Panc1 (cell line): Measurements from ENCODE around the gene CACNA1D. TPM values are rescaled to one million over a fixed set of nuclear protein-coding genes. Genes with fewer than 3 reads are reported as not detected.

Experiments
- ATAC-seq: fragments of 200-7000 bp; cut with Tn5 transposase; 2 replicates; pipeline ENCODE4 v1.9.1; 2020; ENCODE audit warnings: mild to moderate bottlenecking, moderate library complexity
- BruUV-seq: library from RNA; stranded (reverse); fragments of 400-500 nt; replicated peaks from 2 replicates; lab custom pipeline; 2021; lab: Mats Ljungman, UMichigan
- CTCF ChIA-PET: fragments of 300-600 bp; sonication (Branson Sonifier 250); formaldehyde crosslinking; loops from one replicate; lab custom pipeline; 2022; ENCODE audit warnings: antibody characterized with exemption; lab: Charles Lee
- POLR2A ChIA-PET: fragments of 300-600 bp; sonication (Branson Sonifier 250); formaldehyde crosslinking; loops from one replicate; lab custom pipeline; 2022; ENCODE audit warnings: antibody characterized with exemption; lab: Charles Lee
- DNase-seq: peaks from one replicate; pipeline ENCODE4 v3.0.0-alpha.2; 2010; ENCODE audit warnings: low read depth, low spot score
- H3K27ac ChIP-seq: 2 replicates; pipeline ENCODE4 v1.5.1; 2011; ENCODE audit warnings: mild to moderate bottlenecking, low read length, inconsistent platforms
- H3K27me3 ChIP-seq: fragments of 200-500 bp; sonication (Bioruptor generic); 2 replicates; pipeline ENCODE4 v1.6.0; 2014; ENCODE audit warnings: low read length, inconsistent platforms; ENCODE audit not compliant: control insufficient read depth, insufficient read depth
- H3K36me3 ChIP-seq: fragments of 200-500 bp; sonication (Bioruptor generic); 2 replicates; pipeline ENCODE4 v1.5.1; 2014; ENCODE audit warnings: inconsistent platforms, mild to moderate bottlenecking, low read length, moderate library complexity; ENCODE audit not compliant: control insufficient read depth, insufficient read depth
- H3K4me1 ChIP-seq: 2 replicates; pipeline ENCODE4 v1.5.1; 2011; ENCODE audit warnings: inconsistent platforms, mild to moderate bottlenecking, low read length, moderate library complexity; ENCODE audit not compliant: control insufficient read depth, insufficient read depth
- H3K4me3 ChIP-seq, 2 experiments: 2 replicates each; pipeline ENCODE4 v1.5.1; 2011 to 2012; ENCODE audit warnings: low read depth in 2 of 2, low read length in 2 of 2, mild to moderate bottlenecking in 2 of 2, inconsistent platforms in 1 of 2, moderate library complexity in 1 of 2
- H3K9me3 ChIP-seq: fragments of 200-500 bp; sonication (Bioruptor generic); 2 replicates; pipeline ENCODE4 v1.5.1; 2014; ENCODE audit warnings: low read depth, mild to moderate bottlenecking, inconsistent platforms, low read length, moderate library complexity; ENCODE audit not compliant: control insufficient read depth, insufficient read depth
- POLR2AphosphoS5 ChIP-seq: IDR thresholded peaks from 2 replicates; pipeline ENCODE4 v1.6.1; 2012; ENCODE audit warnings: mild to moderate bottlenecking, low read depth, low read length, moderate library complexity
- SIN3A ChIP-seq: IDR thresholded peaks from 2 replicates; pipeline ENCODE4 v1.6.1; 2012; ENCODE audit warnings: low read depth, mild to moderate bottlenecking, low read length, moderate library complexity, borderline replicate concordance; ENCODE audit not compliant: insufficient read depth
- TCF7L2 ChIP-seq: IDR thresholded peaks from 2 replicates; pipeline ENCODE4 v1.6.1; 2011; ENCODE audit warnings: mild to moderate bottlenecking, low read depth, low read length, inconsistent platforms
- in situ Hi-C: cut with HindIII; loops from 2 replicates; pipeline ENCODE4 v1.10.0; 2016; ENCODE audit warnings: low sequenced_read_pairs, low pct_unique_long_range_greater_than_20kb
- intact Hi-C: fragments of 100-400 bp; cut with micrococcal nuclease; formaldehyde crosslinking; loops from one replicate; pipeline ENCODE4 v1.10.0; 2022; ENCODE audit not compliant: unreplicated experiment
- total RNA-seq: library from RNA; stranded (reverse); gene quantifications from one replicate; pipeline ENCODE4 v1.2.1, GENCODE V29; 2021; ENCODE audit not compliant: unreplicated experiment
- TF ChIP-seq, protein P1 (sequence below), 2 experiments: IDR thresholded peaks; 2 replicates each; pipeline ENCODE4 v1.6.1; 2011 to 2012; ENCODE audit warnings: low read depth in 2 of 2, control low read depth in 1 of 2, low read length in 1 of 2, mild to moderate bottlenecking in 1 of 2, moderate library complexity in 1 of 2; ENCODE audit not compliant: insufficient read depth in 1 of 2
- TF ChIP-seq, protein P2 (sequence below): fragments of 450-650 bp; IDR thresholded peaks from 2 replicates; pipeline ENCODE4 v1.5.1; 2017; ENCODE audit warnings: mild to moderate bottlenecking

Gene CACNA1D
- total RNA-seq, 1 experiment from 2014 or later, result 23.0 TPM

DNA sequence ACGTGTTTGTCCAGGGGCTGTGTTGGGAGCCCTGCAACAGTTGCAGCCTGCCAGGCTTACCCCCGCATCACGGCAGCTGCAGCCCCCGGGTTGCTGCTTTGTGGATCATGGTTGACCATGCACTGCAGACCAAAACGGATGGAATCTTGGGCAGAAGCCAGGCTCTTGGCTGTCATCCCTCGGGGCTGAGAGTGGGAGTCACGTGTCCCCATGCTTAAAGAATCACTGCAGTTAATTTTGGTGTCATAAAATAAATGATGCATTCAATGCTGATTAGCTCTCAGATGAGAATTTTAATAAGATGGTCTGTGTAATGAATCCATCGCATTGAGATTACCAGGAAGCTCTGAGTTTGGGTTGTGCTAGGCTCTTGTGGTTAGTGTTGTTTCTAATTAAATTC, 236.2 kb downstream of the CACNA1D start:
- no peak for ATAC-seq
- Histone ChIP-seq H3K9me3 (no peaks in the 10 kb centered on the region), H3K27me3 (no peaks in the 10 kb centered on the region), H3K4me1 (no peaks in the 10 kb centered on the region), H3K27ac (no peak overlapping the region), H3K36me3 (no peaks in the 10 kb centered on the region), H3K4me3 (no peak overlapping the region)
- DNase-seq, result no peak
- POLR2A ChIA-PET, result no interaction called here
- TF ChIP-seq TCF7L2 (no peak), SIN3A (no peak), POLR2AphosphoS5 (no peak)
- TF ChIP-seq, protein P1, sequence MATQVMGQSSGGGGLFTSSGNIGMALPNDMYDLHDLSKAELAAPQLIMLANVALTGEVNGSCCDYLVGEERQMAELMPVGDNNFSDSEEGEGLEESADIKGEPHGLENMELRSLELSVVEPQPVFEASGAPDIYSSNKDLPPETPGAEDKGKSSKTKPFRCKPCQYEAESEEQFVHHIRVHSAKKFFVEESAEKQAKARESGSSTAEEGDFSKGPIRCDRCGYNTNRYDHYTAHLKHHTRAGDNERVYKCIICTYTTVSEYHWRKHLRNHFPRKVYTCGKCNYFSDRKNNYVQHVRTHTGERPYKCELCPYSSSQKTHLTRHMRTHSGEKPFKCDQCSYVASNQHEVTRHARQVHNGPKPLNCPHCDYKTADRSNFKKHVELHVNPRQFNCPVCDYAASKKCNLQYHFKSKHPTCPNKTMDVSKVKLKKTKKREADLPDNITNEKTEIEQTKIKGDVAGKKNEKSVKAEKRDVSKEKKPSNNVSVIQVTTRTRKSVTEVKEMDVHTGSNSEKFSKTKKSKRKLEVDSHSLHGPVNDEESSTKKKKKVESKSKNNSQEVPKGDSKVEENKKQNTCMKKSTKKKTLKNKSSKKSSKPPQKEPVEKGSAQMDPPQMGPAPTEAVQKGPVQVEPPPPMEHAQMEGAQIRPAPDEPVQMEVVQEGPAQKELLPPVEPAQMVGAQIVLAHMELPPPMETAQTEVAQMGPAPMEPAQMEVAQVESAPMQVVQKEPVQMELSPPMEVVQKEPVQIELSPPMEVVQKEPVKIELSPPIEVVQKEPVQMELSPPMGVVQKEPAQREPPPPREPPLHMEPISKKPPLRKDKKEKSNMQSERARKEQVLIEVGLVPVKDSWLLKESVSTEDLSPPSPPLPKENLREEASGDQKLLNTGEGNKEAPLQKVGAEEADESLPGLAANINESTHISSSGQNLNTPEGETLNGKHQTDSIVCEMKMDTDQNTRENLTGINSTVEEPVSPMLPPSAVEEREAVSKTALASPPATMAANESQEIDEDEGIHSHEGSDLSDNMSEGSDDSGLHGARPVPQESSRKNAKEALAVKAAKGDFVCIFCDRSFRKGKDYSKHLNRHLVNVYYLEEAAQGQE (IDR thresholded peaks at IDR 0.05; ENCODE audit: insufficient read depth in 1 of 2, low read depth in 2 of 2, low read length in 1 of 2), result no peak
- TF ChIP-seq, protein P2, sequence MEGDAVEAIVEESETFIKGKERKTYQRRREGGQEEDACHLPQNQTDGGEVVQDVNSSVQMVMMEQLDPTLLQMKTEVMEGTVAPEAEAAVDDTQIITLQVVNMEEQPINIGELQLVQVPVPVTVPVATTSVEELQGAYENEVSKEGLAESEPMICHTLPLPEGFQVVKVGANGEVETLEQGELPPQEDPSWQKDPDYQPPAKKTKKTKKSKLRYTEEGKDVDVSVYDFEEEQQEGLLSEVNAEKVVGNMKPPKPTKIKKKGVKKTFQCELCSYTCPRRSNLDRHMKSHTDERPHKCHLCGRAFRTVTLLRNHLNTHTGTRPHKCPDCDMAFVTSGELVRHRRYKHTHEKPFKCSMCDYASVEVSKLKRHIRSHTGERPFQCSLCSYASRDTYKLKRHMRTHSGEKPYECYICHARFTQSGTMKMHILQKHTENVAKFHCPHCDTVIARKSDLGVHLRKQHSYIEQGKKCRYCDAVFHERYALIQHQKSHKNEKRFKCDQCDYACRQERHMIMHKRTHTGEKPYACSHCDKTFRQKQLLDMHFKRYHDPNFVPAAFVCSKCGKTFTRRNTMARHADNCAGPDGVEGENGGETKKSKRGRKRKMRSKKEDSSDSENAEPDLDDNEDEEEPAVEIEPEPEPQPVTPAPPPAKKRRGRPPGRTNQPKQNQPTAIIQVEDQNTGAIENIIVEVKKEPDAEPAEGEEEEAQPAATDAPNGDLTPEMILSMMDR, result no peak
- BruUV-seq, result no TSS peak
- CTCF ChIA-PET, result no interaction called here
- intact Hi-C loops (no loop called here), in situ Hi-C loops (no loop called here)

DNA sequence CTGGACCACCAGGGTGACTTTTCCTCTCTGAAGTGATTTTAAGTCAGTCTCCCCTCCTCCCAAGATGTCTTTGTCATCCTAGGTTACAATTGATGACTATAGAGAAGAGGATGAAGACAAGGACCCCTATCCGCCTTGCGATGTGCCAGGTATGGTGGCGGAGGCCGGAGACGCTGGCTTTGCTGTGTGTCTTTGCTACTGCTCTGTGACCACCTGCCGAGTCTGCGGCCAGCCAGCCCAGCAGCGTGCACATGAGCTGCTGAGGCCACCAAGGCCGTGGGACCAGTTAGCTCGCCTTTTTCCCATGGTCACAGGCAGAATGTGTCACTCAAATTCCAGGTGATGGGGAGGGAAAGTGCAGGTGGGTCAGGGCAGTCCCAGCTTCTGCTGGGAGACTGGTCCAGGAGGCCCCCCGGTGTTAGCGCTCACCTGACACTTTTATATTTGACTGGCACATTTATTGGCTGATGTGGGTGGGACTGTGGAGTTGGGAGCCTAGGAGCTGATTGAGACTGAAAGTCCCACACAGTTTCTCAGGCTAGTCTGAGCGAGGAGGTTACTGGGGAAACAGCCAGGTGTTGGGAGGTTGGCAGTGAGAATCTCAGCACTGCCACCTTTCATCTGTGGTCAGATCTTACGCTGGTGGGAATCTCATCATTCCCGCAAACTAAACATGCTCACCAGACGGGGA, 237.7 kb downstream of the CACNA1D start:
- intact Hi-C loops (no loop called here), in situ Hi-C loops (no loop called here)
- CTCF ChIA-PET, result no interaction called here
- Histone ChIP-seq H3K27ac (no peak overlapping the region), H3K36me3 (no peaks in the 10 kb centered on the region), H3K4me1 (no peaks in the 10 kb centered on the region), H3K27me3 (no peaks in the 10 kb centered on the region), H3K4me3 (no peak overlapping the region), H3K9me3 (no peaks in the 10 kb centered on the region)
- ATAC-seq (no peak), DNase-seq (no peak)
- TF ChIP-seq POLR2AphosphoS5, result no peak
- TF ChIP-seq, protein P2, result no peak
- no peak for TF ChIP-seq TCF7L2
- TF ChIP-seq SIN3A, result no peak
- TF ChIP-seq, protein P1 (IDR thresholded peaks at IDR 0.05; ENCODE audit: insufficient read depth in 1 of 2, low read depth in 2 of 2, low read length in 1 of 2), result no peak
- BruUV-seq, result no TSS peak
- POLR2A ChIA-PET, result no interaction called here
